Measurements from ENCODE around the gene LDB3. TPM values are rescaled to one million over a fixed set of nuclear protein-coding genes. Genes with fewer than 3 reads are reported as not detected.

Gene LDB3
- total and polyA plus RNA-seq, 2 of the 8 experiments (the other 6 are each of a cell fraction or from before 2014, with no cell fraction given), result 0.20 to 0.43 TPM

DNA sequence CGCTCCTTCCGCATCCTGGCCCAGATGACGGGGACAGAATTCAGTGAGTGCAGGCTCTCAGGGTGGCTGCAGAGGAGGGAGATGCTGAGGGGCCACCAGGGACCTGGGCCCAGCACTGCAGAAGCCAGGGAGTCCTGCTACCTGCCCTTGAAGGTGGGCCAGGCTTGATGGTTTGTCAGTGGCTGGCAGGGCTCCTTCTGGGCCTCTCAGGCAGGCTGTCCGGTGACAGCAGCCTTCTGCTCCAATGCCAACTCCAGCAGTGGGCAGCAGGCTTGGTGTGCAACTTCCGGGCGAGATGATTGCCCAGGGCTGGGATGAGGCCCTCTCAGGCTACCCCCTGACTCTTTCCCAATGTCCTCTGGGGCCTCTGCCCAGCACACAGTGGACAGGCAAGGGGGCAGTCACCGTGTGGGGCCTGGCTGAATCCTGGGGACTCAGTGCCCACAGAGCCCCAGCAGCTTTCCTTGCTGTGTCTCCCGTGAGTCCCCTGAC, 23.8 kb downstream of the LDB3 start:
- Histone ChIP-seq H4K5ac (ENCODE audit: insufficient read length, low read depth, low read length) (no peak overlapping the region), H3K56ac (replicated peaks; ENCODE audit: insufficient read length, low read depth, low read length) (no peak overlapping the region), H3K4me2 (ENCODE audit: insufficient read depth in 1 of 2, low read depth in 2 of 2, low read length in 2 of 2) (no peak overlapping the region), H3K27me3 (replicated peaks in 1 of 4; ENCODE audit: control insufficient read depth in 3 of 4, extremely low read depth in 1 of 4, insufficient read depth in 3 of 4, low read length in 3 of 4) (0 out of 7 replicates have a peak, but pooled peaks cover 0 to 3% (median 0%) of the 10 kb centered on the region in 4 experiments), H4K91ac (replicated peaks; ENCODE audit: insufficient read length, low read length) (peak overlapping the region; percentile 9), H3K36me3 (ENCODE audit: control insufficient read depth in 2 of 4, insufficient read depth in 4 of 4, low read length in 3 of 4) (no peaks in the 10 kb centered on the region), H2AK5ac (ENCODE audit: low read depth, low read length) (no peak overlapping the region), H3K9me3 (ENCODE audit: insufficient read depth in 2 of 2, low read depth in 1 of 2, low read length in 1 of 2) (no peaks in the 10 kb centered on the region), H2BK5ac (ENCODE audit: low read depth, low read length) (no peak overlapping the region), H3K9ac (replicated peaks in 1 of 4; ENCODE audit: extremely low read depth in 1 of 4, low read depth in 3 of 4, low read length in 3 of 4) (no peak overlapping the region), H3K18ac (ENCODE audit: extremely low read depth, low read length) (no peak overlapping the region), H2AFZ (ENCODE audit: low read length) (no peak overlapping the region), H3K23ac (ENCODE audit: insufficient read length) (no peak overlapping the region), H3K27ac (ENCODE audit: low read depth, low read length) (no peak overlapping the region), H2BK15ac (ENCODE audit: low read length) (0 out of 2 replicates have a peak overlapping the region, but pooled peaks have one; percentile 40), H2BK12ac (ENCODE audit: low read depth, low read length) (no peak overlapping the region), H3K14ac (ENCODE audit: insufficient read length) (no peak overlapping the region), H3K4me3 (ENCODE audit: extremely low read depth in 1 of 4, insufficient read depth in 2 of 4, low read depth in 3 of 4, low read length in 4 of 4) (no peak overlapping the region), H3K23me2 (ENCODE audit: low read depth, low read length) (no peaks in the 10 kb centered on the region; the same call in 1 of the 2 replicates), H2BK20ac (ENCODE audit: low read length) (no peak overlapping the region), H3K79me2 (ENCODE audit: control insufficient read depth in 1 of 2, insufficient read depth in 2 of 2, low read length in 2 of 2) (no peaks in the 10 kb centered on the region), H3K79me1 (ENCODE audit: low read depth, low read length) (no peaks in the 10 kb centered on the region), H3K4me1 (replicated peaks in 1 of 4; ENCODE audit: control insufficient read depth in 3 of 4, insufficient read depth in 4 of 4, low read length in 3 of 4) (peaks cover 3 to 20% (median 5%) of the 10 kb centered on the region in 4 experiments), H4K20me1 (replicated peaks in 1 of 2; ENCODE audit: control insufficient read depth in 1 of 2, insufficient read depth in 2 of 2, low read length in 2 of 2) (no peaks in the 10 kb centered on the region), H3K4ac (replicated peaks; ENCODE audit: insufficient read length, low read depth, low read length) (no peak overlapping the region), H4K8ac (ENCODE audit: extremely low read depth, insufficient read depth, low read length) (no peak overlapping the region), H2BK120ac (replicated peaks; ENCODE audit: low read depth, low read length) (no peak overlapping the region)
- TF ChIP-seq HDAC2 (IDR thresholded peaks at IDR 0.05; ENCODE audit: borderline replicate concordance in 1 of 2, low read depth in 2 of 2, low read length in 2 of 2), result no peak
- 90% methylated on average over 8 of the region's 8 CpGs; no CpG with 5 or more reads in 1 of the 2 experiments for WGBS, 2 experiments (ENCODE audit: extremely low coverage in 1 of 2, insufficient coverage in 1 of 2, insufficient read length in 1 of 2, insufficient replicate concordance in 2 of 2, low coverage in 1 of 2, low lambda C conversion rate in 2 of 2, missing lambda C conversion rate in 1 of 2)
- ChIA-PET CTCF (ENCODE audit: partially characterized antibody) (interaction anchor here (0.7 to 5.0 kb wide), 12 partner anchors 7 to 363 kb away, joined by 3 to 52 read pairs (median 6); no protein-coding TSS in a partner anchor), POLR2A (ENCODE audit: partially characterized antibody) (interaction anchor here (1.5 kb wide), 1 partner anchor 20 kb away, joined by 4 read pairs; no protein-coding TSS in a partner anchor)
- FAIRE-seq, result no peak
- DNase-seq (ENCODE audit: low read depth in 1 of 2, low spot score in 2 of 2), result no peak

All from H1 (cell line).